Measurements from ENCODE around the gene HLA-DQA1. TPM values are rescaled to one million over a fixed set of nuclear protein-coding genes. Genes with fewer than 3 reads are reported as not detected.

Gene HLA-DQA1
- total and polyA plus RNA-seq, 11 donors = 1.2 to 154 (median 13.3) TPM; not detected in 1

GRCh38 chr6:32622545-32623401 lies 14.4 kb upstream of the HLA-DQA1 start:
- Histone ChIP-seq H3K27ac (peak overlapping the region in 2 of 12 donors; percentile 41 to 72), H3K9me3 (peaks cover 0 to 7% (median 0%) of the 10 kb centered on the region in 12 donors), H3K4me3 (no peak overlapping the region), H3K36me3 (no peaks in the 10 kb centered on the region), H3K27me3 (no peaks in the 10 kb centered on the region), H3K4me1 (peaks cover 0 to 14% (median 0%) of the 10 kb centered on the region in 12 donors)
- TF ChIP-seq POLR2A (IDR thresholded peaks at IDR 0.05) (no peak), CTCF (IDR thresholded peaks at IDR 0.05) (peak in 9 of 12 donors; percentile 29 to 63 (median 47))
- intact Hi-C loops (cut with DNase I) = loop anchor here in 5 of 10 donors (5.0 to 10.0 kb wide), 3 partner anchors 35 to 72 kb away; no protein-coding TSS in a partner anchor
- DNase-seq (peak in 3 of 5 donors; percentile 26 to 58 (median 28)), ATAC-seq (peak in 3 of 4 donors; percentile 67 to 87 (median 76))
- WGBS, 4 donors = 0 to 50% (median 24%) methylated on average over 1 of the region's 1 CpG

- no peaks in the 10 kb centered on the region for H3K36me3 ChIP-seq
- peak overlapping the region in 1 of 12 donors; percentile 61 for H3K27ac ChIP-seq
- H3K4me1 ChIP-seq = peaks cover 0 to 14% (median 0%) of the 10 kb centered on the region in 12 donors
- H3K27me3 ChIP-seq = no peaks in the 10 kb centered on the region
- intact Hi-C loops (cut with DNase I) = loop anchor here in 5 of 10 donors (5.0 to 10.0 kb wide), 3 partner anchors 34 to 71 kb away; no protein-coding TSS in a partner anchor
- peak in 2 of 4 donors; percentile 28 to 30 for ATAC-seq
- no peak for DNase-seq
- H3K9me3 ChIP-seq = no peaks in the 10 kb centered on the region
- no peak overlapping the region for H3K4me3 ChIP-seq
- TF ChIP-seq CTCF (IDR thresholded peaks at IDR 0.05) (no peak), POLR2A (IDR thresholded peaks at IDR 0.05) (no peak)
Measured at GRCh38 chr6:32623693-32624092, 13.5 kb upstream of the HLA-DQA1 start.

- Histone ChIP-seq H3K36me3 (no peaks in the 10 kb centered on the region), H3K4me1 (peaks cover 0 to 14% (median 0%) of the 10 kb centered on the region in 12 donors), H3K4me3 (no peak overlapping the region), H3K9me3 (no peaks in the 10 kb centered on the region), H3K27ac (no peak overlapping the region), H3K27me3 (no peaks in the 10 kb centered on the region)
- intact Hi-C loops (cut with DNase I) = loop anchor here in 5 of 10 donors (5.0 to 10.0 kb wide), 3 partner anchors 33 to 70 kb away; no protein-coding TSS in a partner anchor
- 0 to 86% (median 0%) methylated on average over 1 to 3 of the region's 3 CpGs for WGBS, 4 donors
- ATAC-seq (no peak), DNase-seq (no peak)
- no peak for TF ChIP-seq CTCF (IDR thresholded peaks at IDR 0.05)
- TF ChIP-seq POLR2A (IDR thresholded peaks at IDR 0.05) = no peak
Measured at GRCh38 chr6:32624565-32624964, 12.6 kb upstream of the HLA-DQA1 start.

- intact Hi-C loops (cut with DNase I) = loop anchor here in 3 of 10 donors (10.0 kb wide), 1 partner anchor 70 kb away; no protein-coding TSS in a partner anchor
- H3K27me3 ChIP-seq = no peaks in the 10 kb centered on the region
- TF ChIP-seq POLR2A (IDR thresholded peaks at IDR 0.05) = no peak
- no peak for TF ChIP-seq CTCF (IDR thresholded peaks at IDR 0.05)
- peaks cover 0 to 14% (median 0%) of the 10 kb centered on the region in 12 donors for H3K4me1 ChIP-seq
- H3K4me3 ChIP-seq = no peak overlapping the region
- no peaks in the 10 kb centered on the region for H3K36me3 ChIP-seq
- no peaks in the 10 kb centered on the region for H3K9me3 ChIP-seq
- DNase-seq (no peak), ATAC-seq (no peak)
- H3K27ac ChIP-seq = no peak overlapping the region
- WGBS, 4 donors = 19 to 70% (median 28%) methylated on average over 5 of the region's 5 CpGs
Measured at GRCh38 chr6:32625137-32625536, 12.1 kb upstream of the HLA-DQA1 start.
